NCI-H2196 treated with DMSO at 0.1 percent for 48 hours (cell line): ENCODE results near the gene RRP8.
A peak's percentile ranks its signal among the peaks of the same experiment; 100 is the strongest.

ENCODE experiments used
- DNase-seq: peaks from one replicate; lab custom pipeline; 2025; ENCODE audit not compliant: unreplicated experiment; lab: John Stamatoyannopoulos, UW

RRP8 gene

GRCh38 chr11:6602096-6602940 lies 1.1 kb downstream of the RRP8 start:
- no peak for DNase-seq

GRCh38 chr11:6601041-6601461 lies 2.4 kb downstream of the RRP8 start:
- no peak for DNase-seq

- no peak for DNase-seq
Measured at GRCh38 chr11:6599881-6600390, 3.5 kb downstream of the RRP8 start.

- no peak for DNase-seq
Measured at GRCh38 chr11:6599449-6599848, 4.0 kb downstream of the RRP8 start.

- no peak for DNase-seq
Measured at GRCh38 chr11:6598555-6598954, 4.9 kb downstream of the RRP8 start.

GRCh38 chr11:6596239-6596877 lies 7.1 kb downstream of the RRP8 start:
- no peak for DNase-seq

GRCh38 chr11:6594142-6594768 lies 9.2 kb downstream of the RRP8 start:
- DNase-seq = no peak

- DNase-seq = no peak
Measured at GRCh38 chr11:6588018-6588417, 15.4 kb downstream of the RRP8 start.

GRCh38 chr11:6587360-6587953 lies 16.0 kb downstream of the RRP8 start:
- peak; percentile 71 for DNase-seq

- DNase-seq = peak; percentile 28
Measured at GRCh38 chr11:6586434-6587359, 16.7 kb downstream of the RRP8 start.

- no peak for DNase-seq
Measured at GRCh38 chr11:6584528-6584927, 18.9 kb downstream of the RRP8 start.

GRCh38 chr11:6583584-6583983 lies 19.8 kb downstream of the RRP8 start:
- DNase-seq = no peak

GRCh38 chr11:6579681-6580080 lies 23.7 kb downstream of the RRP8 start:
- no peak for DNase-seq

- DNase-seq = no peak
Measured at GRCh38 chr11:6578134-6578533, 25.3 kb downstream of the RRP8 start.

- DNase-seq = peak; percentile 26
Measured at GRCh38 chr11:6576471-6577373, 26.7 kb downstream of the RRP8 start.

GRCh38 chr11:6574816-6575715 lies 28.4 kb downstream of the RRP8 start:
- no peak for DNase-seq

- DNase-seq = no peak
Measured at GRCh38 chr11:6572215-6572614, 31.2 kb downstream of the RRP8 start.

- no peak for DNase-seq
Measured at GRCh38 chr11:6571434-6572008, 31.9 kb downstream of the RRP8 start.
